GM23338 (cell line): ENCODE results near the gene ACAD8. TPM values are rescaled to one million over a fixed set of nuclear protein-coding genes. Genes with fewer than 3 reads are reported as not detected.
"Not testable (repeated sequence)": the region's sequence is repeated elsewhere in the genome, so short reads cannot be mapped to it uniquely, and the experiment has no call there.

Source experiments
- ATAC-seq: fragments of 200-7000 bp; cut with Tn5 transposase; 3 replicates; pipeline ENCODE4 v1.9.1; 2020
- DNase-seq: peaks from one replicate; pipeline ENCODE4 v3.0.0-alpha.2; 2015; ENCODE audit warnings: low spot score
- H2AFZ ChIP-seq: fragments of 200-600 bp; sonication (generic); 2 replicates; pipeline ENCODE4 v1.8.0; 2016; ENCODE audit warnings: antibody characterized with exemption, mild to moderate bottlenecking, moderate library complexity
- H3F3A ChIP-seq: fragments of 200-600 bp; sonication (generic); replicated peaks from 2 replicates; pipeline ENCODE4 v1.8.0; 2017; ENCODE audit warnings: antibody characterized with exemption, mixed run types, low read depth
- H3K27ac ChIP-seq: fragments of 200-600 bp; sonication (generic); 2 replicates; pipeline ENCODE4 v1.6.1; 2016; ENCODE audit warnings: low read depth
- H3K27me3 ChIP-seq: fragments of 200-600 bp; sonication (generic); 2 replicates; pipeline ENCODE4 v1.8.0; 2016; ENCODE audit warnings: mild to moderate bottlenecking, mixed run types, moderate library complexity; ENCODE audit not compliant: insufficient read depth
- H3K36me3 ChIP-seq: fragments of 200-600 bp; sonication (generic); 2 replicates; pipeline ENCODE4 v1.8.0; 2016; ENCODE audit warnings: mild to moderate bottlenecking; ENCODE audit not compliant: insufficient read depth
- H3K4me1 ChIP-seq: fragments of 200-600 bp; sonication (generic); 2 replicates; pipeline ENCODE4 v1.8.0; 2016; ENCODE audit warnings: mild to moderate bottlenecking, moderate library complexity; ENCODE audit not compliant: insufficient read depth
- H3K4me2 ChIP-seq: fragments of 200-600 bp; sonication (generic); 2 replicates; pipeline ENCODE4 v1.7.1; 2017; ENCODE audit warnings: mixed run types
- H3K4me3 ChIP-seq: fragments of 200-600 bp; sonication (generic); 2 replicates; pipeline ENCODE4 v1.6.1; 2016; ENCODE audit warnings: mixed run types
- H3K79me2 ChIP-seq: fragments of 200-600 bp; sonication (generic); replicated peaks from 2 replicates; pipeline ENCODE4 v1.8.0; 2017; ENCODE audit warnings: mild to moderate bottlenecking; ENCODE audit not compliant: insufficient read depth
- H3K9me2 ChIP-seq: fragments of 200-600 bp; sonication (generic); 2 replicates; pipeline ENCODE4 v1.8.0; 2017; ENCODE audit not compliant: insufficient read depth
- H4K20me1 ChIP-seq: fragments of 200-600 bp; sonication (generic); replicated peaks from 2 replicates; pipeline ENCODE4 v1.8.0; 2017; ENCODE audit warnings: mild to moderate bottlenecking; ENCODE audit not compliant: insufficient read depth
- H3K27ac Mint-ChIP-seq: 2 replicates; pipeline ENCODE4 v1.8.0; 2020; ENCODE audit warnings: inconsistent platforms, mild to moderate bottlenecking, moderate library complexity, mixed read lengths
- H3K27me3 Mint-ChIP-seq: 3 replicates; pipeline ENCODE4 v1.8.0; 2022; ENCODE audit warnings: low read depth, mild to moderate bottlenecking, moderate library complexity, mixed read lengths, inconsistent platforms; ENCODE audit not compliant: insufficient read depth, poor library complexity
- H3K36me3 Mint-ChIP-seq: 3 replicates; pipeline ENCODE4 v1.8.0; 2021; ENCODE audit warnings: low read depth, mild to moderate bottlenecking, inconsistent platforms, moderate library complexity, mixed read lengths
- H3K4me1 Mint-ChIP-seq: 3 replicates; pipeline ENCODE4 v1.8.0; 2020; ENCODE audit warnings: mild to moderate bottlenecking, inconsistent platforms, mixed read lengths
- H3K4me3 Mint-ChIP-seq: 3 replicates; pipeline ENCODE4 v1.8.0; 2021; ENCODE audit warnings: moderate library complexity, mild to moderate bottlenecking, inconsistent platforms, mixed read lengths
- H3K9me3 Mint-ChIP-seq: 3 replicates; pipeline ENCODE4 v1.8.0; 2020; ENCODE audit warnings: moderate library complexity, mild to moderate bottlenecking, inconsistent platforms, mixed read lengths
- CREB1 ChIP-seq: fragments of 250-450 bp; sonication (Bioruptor Pico); IDR thresholded peaks from 2 replicates; pipeline ENCODE4 v1.5.0; 2020; ENCODE audit warnings: low read depth, mild to moderate bottlenecking, moderate library complexity
- EZH2 ChIP-seq: fragments of 200-600 bp; sonication (generic); IDR thresholded peaks from one replicate; pipeline ENCODE4 v1.8.0; 2017; ENCODE audit warnings: antibody characterized with exemption, mild to moderate bottlenecking, low read depth; ENCODE audit not compliant: unreplicated experiment
- REST ChIP-seq: IDR thresholded peaks from one replicate; pipeline ENCODE4 v1.6.1; 2018; ENCODE audit warnings: antibody characterized with exemption; ENCODE audit not compliant: unreplicated experiment
- ZNF114 ChIP-seq: fragments of 250-450 bp; sonication (Bioruptor Pico); IDR thresholded peaks from 2 replicates; pipeline ENCODE4 v1.5.0; 2020; ENCODE audit warnings: mild to moderate bottlenecking, moderate library complexity
- ZNF331 ChIP-seq: fragments of 250-450 bp; sonication (Bioruptor Pico); IDR thresholded peaks from 2 replicates; pipeline ENCODE4 v1.5.0; 2020; ENCODE audit warnings: low read depth, mild to moderate bottlenecking, moderate library complexity
- ZNF462 ChIP-seq: fragments of 250-450 bp; sonication (Bioruptor Pico); IDR thresholded peaks from 2 replicates; pipeline ENCODE4 v1.5.0; 2020; ENCODE audit warnings: mild to moderate bottlenecking, moderate library complexity
- polyA plus RNA-seq: library from polyadenylated mRNA; unstranded; fragments of >200 nt; fragmentation: Nextera tagmentation; extraction: Ambion mirVana; gene quantifications from 2 replicates; pipeline ENCODE4 v1.2.1, GENCODE V29; 2016
- total RNA-seq: library from RNA; depleted of rRNA; stranded (reverse); fragments of >200 nt; shearing (Covaris generic); gene quantifications from 2 replicates; pipeline ENCODE4 v1.2.3, GENCODE V29; 2014

Gene ACAD8
- total and polyA plus RNA-seq, 2 experiments from 2014 or later = 43.2 to 65.4 TPM

GRCh38 chr11:134254433-134255183 is 1.2 kb downstream of the ACAD8 start:
- no peak for TF ChIP-seq REST
- no peak for TF ChIP-seq EZH2
- H3K4me2 ChIP-seq = peak overlapping the region; percentile 94
- no peak overlapping the region for H2AFZ ChIP-seq
- H3K36me3 Mint-ChIP-seq = peaks cover 45% of the 10 kb centered on the region
- H3K27ac ChIP-seq = no peak overlapping the region
- H3K36me3 ChIP-seq = peaks cover 29% of the 10 kb centered on the region
- ATAC-seq (no peak), DNase-seq (no peak)
- peaks cover 24% of the 10 kb centered on the region for H3K4me1 ChIP-seq
- H3K4me3 Mint-ChIP-seq = peak overlapping the region; percentile 81
- H3K9me2 ChIP-seq = no peaks in the 10 kb centered on the region
- H3K9me3 Mint-ChIP-seq = no peaks in the 10 kb centered on the region
- peaks cover 26% of the 10 kb centered on the region for H3K4me1 Mint-ChIP-seq
- H4K20me1 ChIP-seq = peaks cover 17% of the 10 kb centered on the region
- H3K79me2 ChIP-seq = peaks cover 55% of the 10 kb centered on the region
- H3K27me3 Mint-ChIP-seq = peaks cover 2% of the 10 kb centered on the region
- no peaks in the 10 kb centered on the region; the same call in 1 of the 2 replicates for H3F3A ChIP-seq
- H3K27me3 ChIP-seq = no peaks in the 10 kb centered on the region
- no peak overlapping the region for H3K27ac Mint-ChIP-seq
- H3K4me3 ChIP-seq = peak overlapping the region; percentile 65

GRCh38 chr11:134255184-134255561 is 1.8 kb downstream of the ACAD8 start:
- Histone ChIP-seq H3K4me3 (peak overlapping the region; percentile 65; the same call in 1 of the 2 replicates), H3K36me3 (peaks cover 29% of the 10 kb centered on the region), H4K20me1 (peaks cover 18% of the 10 kb centered on the region), H3K4me1 (peaks cover 24% of the 10 kb centered on the region), H3K79me2 (peaks cover 55% of the 10 kb centered on the region), H3K4me2 (peak overlapping the region; percentile 94)
- not testable (repeated sequence) for H2AFZ ChIP-seq, H3K27ac ChIP-seq, DNase-seq, H3K27me3 ChIP-seq, H3F3A ChIP-seq, ATAC-seq, H3K27me3 Mint-ChIP-seq, H3K27ac Mint-ChIP-seq, H3K9me2 ChIP-seq, H3K9me3 Mint-ChIP-seq
- Mint-ChIP-seq H3K4me3 (peak overlapping the region; percentile 81), H3K4me1 (peaks cover 26% of the 10 kb centered on the region), H3K36me3 (peaks cover 46% of the 10 kb centered on the region)

- Histone ChIP-seq H3K9me2 (no peaks in the 10 kb centered on the region), H3K79me2 (peaks cover 47% of the 10 kb centered on the region), H4K20me1 (peaks cover 22% of the 10 kb centered on the region), H3F3A (no peaks in the 10 kb centered on the region), H3K4me3 (no peak overlapping the region), H3K4me2 (no peak overlapping the region), H3K27me3 (no peaks in the 10 kb centered on the region), H2AFZ (no peak overlapping the region), H3K27ac (no peak overlapping the region), H3K36me3 (peaks cover 32% of the 10 kb centered on the region), H3K4me1 (peaks cover 14% of the 10 kb centered on the region)
- DNase-seq = no peak
- H3K4me1 Mint-ChIP-seq = peaks cover 18% of the 10 kb centered on the region
- no peak for ATAC-seq
- H3K36me3 Mint-ChIP-seq = peaks cover 53% of the 10 kb centered on the region
- no peak overlapping the region for H3K4me3 Mint-ChIP-seq
- no peaks in the 10 kb centered on the region for H3K9me3 Mint-ChIP-seq
- H3K27me3 Mint-ChIP-seq = peaks cover 2% of the 10 kb centered on the region
- H3K27ac Mint-ChIP-seq = no peak overlapping the region
- TF ChIP-seq ZNF114 (CRISPR knock-in tag) (no peak), CREB1 (CRISPR knock-in tag) (no peak), ZNF331 (CRISPR knock-in tag) (no peak), ZNF462 (CRISPR knock-in tag) (no peak)
These were observed 3.7 kb downstream of the ACAD8 start for GRCh38 chr11:134257101-134257500.
